GM19238 (cell line): Measurements from ENCODE around the gene PPP1R15A.
"Not testable (repeated sequence)": the region's sequence is repeated elsewhere in the genome, so short reads cannot be mapped to it uniquely, and the experiment has no call there.

ENCODE experiments used
- DNase-seq: peaks from one replicate; pipeline ENCODE4 v3.0.0; 2011; ENCODE audit warnings: low spot score; ENCODE audit not compliant: insufficient read length

Gene PPP1R15A

DNA sequence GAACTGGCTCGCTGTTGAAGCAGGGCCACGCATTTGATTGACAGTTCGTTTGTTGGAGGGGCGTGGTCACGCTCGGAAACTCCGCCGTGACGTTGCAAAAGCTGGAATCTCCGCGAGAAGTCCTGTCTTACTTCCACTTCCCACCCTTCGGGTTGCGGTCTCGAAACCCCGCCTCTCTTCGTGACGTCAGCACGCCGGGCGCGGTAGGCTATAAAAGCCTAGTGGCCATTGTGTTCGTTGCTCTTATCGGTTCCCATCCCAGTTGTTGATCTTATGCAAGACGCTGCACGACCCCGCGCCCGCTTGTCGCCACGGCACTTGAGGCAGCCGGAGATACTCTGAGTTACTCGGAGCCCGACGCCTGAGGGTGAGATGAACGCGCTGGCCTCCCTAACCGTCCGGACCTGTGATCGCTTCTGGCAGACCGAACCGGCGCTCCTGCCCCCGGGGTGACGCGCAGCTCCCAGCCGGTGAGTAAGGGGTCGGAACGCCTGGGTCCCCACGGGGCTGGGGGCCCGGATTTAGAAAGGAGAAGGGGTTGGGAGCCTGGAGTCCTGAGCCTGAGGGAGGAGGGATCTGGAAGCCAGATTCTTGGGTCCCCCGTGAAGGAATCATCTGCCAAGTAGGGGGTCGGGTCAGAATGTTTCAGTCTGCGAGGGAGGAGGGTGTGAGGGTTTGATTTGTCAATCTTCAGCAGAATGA lies at the start of gene PPP1R15A:
Gene PPP1R15A (plus strand): TSS at position 240 of the 702 bp plus-strand sequence. CDS start 813 bp downstream, outside the sequence.
- peak; percentile 92 for DNase-seq

DNA sequence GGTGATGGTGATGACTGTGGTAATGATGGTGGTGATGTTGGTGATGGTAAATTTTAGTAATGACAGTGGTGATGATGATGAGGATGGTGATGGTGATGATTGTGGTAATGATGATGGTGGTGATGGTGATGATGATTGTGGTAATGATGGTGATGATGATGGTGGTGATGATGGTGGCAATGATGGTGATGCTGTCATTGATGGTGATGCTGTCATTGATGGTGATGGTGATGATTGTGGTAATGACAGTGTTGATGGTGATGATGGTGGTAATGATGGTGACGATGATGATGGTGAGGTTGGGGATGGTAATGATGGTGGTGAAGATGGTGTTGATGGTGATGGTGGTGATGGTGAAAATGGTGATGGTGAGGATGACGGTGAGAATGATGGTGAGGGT lies 49.7 kb upstream of the PPP1R15A start:
- DNase-seq, result no peak

DNA sequence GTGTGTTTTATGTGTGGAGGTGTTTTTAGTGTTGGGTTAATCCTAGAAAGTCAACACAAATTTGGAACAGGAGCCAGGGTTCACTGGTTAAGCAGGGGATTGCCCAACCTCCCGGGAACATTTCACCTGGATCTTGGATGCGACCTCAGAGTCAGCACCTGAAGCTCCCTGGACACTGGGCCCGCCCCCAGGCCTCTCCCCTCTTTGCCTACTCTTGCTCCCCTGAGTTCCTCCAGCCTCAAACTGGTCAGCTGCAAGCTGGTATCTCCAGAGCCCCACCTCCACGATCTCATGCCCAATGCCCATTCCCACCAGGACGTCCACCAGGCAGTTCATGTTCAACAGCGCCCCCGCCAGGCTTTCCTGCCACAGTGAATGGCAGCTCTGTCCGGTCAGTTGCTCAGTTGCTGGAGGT lies 45.6 kb upstream of the PPP1R15A start:
- DNase-seq, result no peak

DNA sequence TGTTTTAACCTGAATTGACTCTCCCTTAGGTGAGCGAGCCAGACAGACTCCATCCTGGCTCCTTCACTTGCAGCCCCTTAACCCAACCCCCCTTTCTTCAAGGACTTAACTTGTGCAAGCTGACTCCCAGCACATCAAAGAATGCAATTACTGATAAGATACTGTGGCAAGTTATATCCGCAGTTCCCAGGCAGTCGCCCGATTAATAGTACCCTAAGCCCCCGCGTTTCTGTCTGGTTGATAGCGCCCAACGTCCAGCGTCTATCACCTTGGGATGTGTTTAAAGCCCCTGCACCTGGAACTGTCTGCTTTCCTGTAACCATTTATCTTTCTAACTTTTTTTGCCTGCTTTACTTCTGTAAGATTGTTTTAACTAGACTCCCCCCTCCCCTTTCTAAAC lies 42.1 kb upstream of the PPP1R15A start:
- no peak for DNase-seq

DNA sequence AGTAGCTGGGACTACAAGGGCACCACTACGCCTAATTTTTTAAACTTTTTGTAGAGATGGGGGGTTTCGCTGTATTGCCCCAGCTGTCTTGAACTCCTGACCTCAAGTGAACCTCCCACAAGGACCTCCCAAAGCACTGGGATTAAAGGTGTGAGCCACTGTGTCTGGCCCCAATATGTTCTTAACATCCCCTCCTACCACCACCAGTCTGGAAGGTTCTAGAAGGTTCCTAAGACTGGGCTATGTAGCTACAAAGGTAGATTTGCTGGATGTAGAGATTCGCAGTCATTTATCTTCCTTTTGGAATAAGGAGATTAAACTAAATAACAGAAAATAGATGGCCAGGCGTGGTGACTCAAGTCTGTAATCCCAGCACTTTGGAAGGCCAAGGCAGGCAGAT lies 41.3 kb upstream of the PPP1R15A start:
- no peak for DNase-seq

DNA sequence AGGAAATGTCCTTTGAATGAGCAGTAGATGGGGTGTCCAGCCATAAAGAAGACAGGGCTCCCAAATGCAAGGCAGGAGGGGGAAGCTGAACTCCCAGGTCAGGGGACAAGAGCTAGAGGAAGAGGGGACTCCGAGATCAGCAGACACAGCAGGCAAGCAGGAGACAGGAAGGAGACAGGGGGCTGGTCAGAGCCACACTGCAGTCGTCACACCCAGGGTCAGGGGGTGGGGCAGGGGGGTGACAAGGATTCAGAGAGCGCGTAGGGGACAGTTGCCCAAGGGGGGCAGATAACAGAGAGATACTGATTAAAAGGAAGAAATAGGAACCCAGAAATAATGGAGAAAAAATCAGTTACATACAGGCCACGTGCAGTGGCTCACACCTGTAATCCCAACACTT lies 39.2 kb upstream of the PPP1R15A start:
- no peak for DNase-seq

DNA sequence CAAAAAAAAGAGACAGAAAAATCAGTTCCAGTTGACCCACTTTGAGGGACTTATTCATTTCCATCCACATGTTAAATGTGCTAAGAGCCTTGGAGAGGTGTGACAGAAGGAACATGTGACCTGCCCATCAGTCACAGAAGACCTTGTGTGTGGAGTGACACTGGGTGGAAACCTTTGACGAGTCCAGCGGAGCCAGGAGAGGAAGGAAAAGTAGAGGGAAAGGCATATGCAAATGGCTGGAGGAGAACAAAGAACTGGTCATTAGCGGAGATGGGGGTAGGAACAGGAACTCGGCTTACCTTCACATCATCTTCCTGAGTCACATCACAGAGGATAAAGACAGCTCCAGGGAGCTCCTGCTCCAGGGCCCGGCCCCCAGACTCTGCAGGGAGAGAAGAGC lies 38.2 kb upstream of the PPP1R15A start:
- DNase-seq, result no peak

DNA sequence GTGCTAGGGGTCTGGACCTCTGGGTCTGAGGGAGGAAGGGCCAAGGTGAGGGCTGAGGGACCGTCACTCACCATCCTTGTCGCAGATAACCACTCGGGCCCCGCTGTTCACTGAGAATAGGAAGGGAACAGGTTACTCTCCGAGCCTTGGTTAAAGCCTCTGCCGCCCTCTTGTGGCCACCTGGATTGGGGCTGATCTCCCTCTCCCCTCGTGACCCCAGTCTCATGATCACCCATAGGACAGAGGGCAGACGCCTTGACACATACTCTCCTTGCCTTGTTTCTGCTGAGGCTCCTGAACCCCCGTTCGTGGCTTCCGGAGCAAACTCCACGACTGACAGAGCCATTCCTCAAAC lies 36.5 kb upstream of the PPP1R15A start:
- DNase-seq, result peak; percentile 84

DNA sequence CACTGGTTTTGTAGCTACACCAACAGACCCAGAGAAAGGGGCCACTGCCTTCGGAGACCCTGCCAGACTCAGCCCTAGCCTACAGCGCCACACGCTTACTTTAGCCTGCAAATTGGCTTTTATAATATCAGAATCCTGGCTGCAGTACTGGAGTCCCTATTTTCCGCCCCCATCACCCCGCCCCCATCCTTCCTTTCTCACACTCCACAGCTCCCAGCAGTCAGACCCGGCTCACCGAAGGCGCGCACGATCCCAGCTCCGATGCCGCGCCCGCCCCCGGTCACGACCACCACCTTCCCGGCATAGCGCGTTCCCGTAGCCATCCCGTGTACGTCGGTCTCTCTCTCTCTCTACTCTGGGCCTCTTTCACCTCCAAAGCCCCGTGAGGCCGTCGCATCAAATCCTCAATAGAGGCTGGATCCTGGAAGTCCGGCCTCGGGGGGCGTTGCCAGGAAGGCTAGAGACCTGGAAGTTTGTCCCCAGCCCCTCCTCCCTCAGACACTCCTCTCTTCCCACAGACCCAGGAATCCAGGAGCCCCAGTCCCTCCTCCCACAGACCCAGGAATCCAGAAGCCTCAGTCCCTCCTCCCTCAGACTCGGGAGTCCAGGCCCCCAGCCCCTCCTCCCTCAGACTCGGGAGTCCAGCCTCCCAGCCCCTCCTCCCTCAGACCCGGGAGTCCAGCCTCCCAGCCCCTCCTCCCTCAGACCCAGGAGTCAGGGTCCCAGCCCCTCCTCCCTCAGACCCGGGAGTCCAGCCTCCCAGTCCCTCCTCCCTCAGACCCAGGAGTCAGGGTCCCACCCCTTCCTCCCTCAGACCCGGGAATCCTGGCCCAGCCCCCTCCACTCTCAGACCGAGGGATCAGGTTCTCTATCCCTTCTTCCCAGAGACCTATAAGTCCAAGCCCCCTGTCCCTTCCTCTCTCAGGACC lies 35.9 kb upstream of the PPP1R15A start, which contains the start of gene HSD17B14:
Gene HSD17B14 (minus strand): TSS at position 403 of the 929 bp plus-strand sequence. CDS start 80 bp downstream, at position 323.
- no peak for DNase-seq

DNA sequence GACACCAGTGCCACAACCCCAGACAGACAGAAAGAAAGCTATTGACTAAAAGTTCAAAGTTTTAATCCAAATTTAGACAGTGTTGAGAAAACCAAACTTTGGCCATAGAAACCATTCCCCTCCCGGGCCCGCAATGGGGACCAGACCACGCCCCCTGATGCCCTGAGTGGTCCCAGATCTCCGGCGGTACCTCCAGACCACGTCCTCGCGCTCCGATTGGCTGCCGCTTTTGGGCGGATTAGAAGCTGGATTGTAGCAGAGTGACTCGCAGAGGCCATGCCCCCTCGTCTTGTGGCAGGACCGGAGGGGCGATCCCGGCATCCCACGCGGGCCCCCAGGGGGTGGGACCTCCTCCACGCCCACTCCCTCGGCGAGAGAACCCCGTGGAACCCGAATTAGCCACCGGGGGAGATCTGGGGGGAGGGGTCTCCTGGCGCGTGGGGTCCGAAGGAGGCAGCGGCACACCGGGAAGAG lies 35.1 kb upstream of the PPP1R15A start:
- peak; percentile 87 for DNase-seq

DNA sequence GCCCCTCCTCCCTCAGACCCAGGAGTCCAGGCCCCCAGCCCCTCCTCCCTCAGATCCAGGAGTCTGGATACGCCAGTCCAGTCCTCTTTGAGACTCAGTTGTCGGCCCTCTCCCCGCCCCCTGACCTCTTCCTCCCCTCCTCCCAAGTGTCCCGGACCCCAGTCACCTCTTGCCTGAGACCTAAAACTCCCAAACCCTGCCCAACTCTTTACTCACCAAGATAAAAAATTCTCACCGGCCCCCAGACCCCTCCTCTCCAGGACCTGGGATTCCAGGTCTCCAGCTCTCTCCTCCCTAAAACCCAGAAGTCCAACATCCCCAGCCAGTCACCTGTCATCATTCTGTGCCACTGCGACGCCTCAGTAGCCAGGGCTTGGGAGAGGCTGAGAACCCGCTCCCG lies 34.5 kb upstream of the PPP1R15A start:
- DNase-seq, result no peak

DNA sequence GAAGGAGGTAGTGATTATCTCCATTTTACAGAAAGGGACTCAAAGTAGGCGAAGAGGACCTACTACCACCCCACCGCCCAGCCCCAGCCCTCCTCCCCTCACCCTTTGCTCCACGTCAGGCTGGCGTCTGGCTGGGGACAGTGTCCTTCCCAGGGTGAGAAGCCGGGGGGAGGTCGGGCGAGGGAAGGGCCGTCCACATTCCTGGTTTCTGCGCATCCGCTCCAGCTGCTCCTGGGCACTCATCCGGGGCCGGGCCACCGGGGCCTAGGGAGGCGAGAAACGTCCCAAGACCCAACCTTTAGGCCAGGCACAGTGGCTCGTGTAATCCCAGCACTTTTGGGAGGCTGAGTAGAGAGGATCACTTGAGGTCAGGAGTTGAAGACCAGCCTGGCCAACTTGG lies 31.2 kb upstream of the PPP1R15A start:
- no peak for DNase-seq

DNA sequence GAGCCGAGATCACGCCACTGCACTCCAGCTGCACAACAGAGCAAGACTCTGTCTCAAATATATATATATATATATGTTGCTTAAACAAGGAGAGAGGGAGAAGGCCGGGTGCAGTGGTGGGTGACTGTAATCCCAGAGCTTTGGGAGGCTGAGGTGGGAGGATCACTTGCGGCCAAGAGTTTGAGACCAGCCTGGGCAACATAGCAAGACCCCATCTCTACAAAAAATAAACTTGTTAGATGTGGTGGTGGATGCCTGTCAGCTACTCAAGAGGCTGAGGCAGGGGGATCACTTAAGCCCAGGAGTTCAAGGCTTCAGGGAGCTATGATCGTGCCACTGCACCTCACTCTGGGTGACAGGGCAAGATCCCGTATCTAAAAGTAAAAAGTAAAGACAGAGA lies 30.6 kb upstream of the PPP1R15A start:
- no peak for DNase-seq

DNA sequence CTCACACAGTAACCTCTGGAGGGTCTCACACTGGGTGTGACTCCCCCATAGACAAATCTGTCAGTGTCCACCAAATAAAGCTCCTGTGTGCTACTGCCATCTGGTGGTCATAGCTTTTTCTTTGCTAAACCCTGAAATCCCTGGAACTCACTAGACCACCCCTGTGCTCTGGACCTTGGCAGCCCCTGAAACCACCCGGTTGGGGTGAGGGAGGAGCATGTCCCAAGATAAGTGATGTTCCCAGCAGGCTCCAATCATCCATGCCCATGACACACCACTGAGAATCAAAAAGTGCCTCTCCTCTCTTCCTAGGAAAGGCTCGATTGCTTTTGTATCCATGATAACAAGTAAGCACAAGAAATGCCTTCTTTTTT lies 29.4 kb upstream of the PPP1R15A start:
- DNase-seq, result no peak

DNA sequence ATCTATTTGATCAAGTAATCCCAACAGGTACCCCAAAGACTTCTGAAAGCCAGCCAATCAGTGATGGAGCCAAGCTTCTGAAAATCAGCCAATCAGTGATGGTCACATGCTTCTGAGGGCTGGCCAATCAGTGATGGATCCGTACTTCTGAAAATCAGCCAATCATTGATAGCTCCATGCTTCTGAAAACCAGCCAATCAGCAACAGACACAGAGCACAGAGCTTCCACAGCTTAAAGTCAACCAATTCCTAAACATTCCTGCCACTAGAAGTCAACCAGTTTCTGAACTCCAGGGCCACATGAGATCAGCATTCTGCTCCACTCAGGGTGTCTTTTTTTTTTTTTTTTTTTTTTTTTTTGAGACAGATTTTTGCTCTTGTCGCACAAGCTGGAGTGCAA lies 27.7 kb upstream of the PPP1R15A start:
- DNase-seq, result no peak

DNA sequence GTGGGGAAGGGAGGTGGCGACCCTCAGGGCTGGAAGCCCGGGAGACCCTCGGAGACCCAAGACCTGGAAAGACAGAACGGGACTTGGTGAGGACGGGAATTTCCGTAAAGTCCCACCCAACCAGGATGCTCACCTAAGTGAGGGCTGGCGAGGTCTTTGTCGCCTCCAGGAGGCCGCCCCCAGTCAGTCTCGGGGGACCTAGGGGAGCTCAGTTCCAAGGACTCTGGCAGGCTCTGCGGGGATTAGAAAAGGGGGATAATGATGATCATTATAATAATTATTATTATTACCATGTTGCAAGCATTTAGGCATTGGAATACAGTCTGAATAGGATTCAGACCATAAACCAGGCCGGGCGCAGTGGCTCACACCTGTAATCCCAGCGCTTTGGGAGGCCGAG lies 26.8 kb upstream of the PPP1R15A start:
- no peak for DNase-seq

DNA sequence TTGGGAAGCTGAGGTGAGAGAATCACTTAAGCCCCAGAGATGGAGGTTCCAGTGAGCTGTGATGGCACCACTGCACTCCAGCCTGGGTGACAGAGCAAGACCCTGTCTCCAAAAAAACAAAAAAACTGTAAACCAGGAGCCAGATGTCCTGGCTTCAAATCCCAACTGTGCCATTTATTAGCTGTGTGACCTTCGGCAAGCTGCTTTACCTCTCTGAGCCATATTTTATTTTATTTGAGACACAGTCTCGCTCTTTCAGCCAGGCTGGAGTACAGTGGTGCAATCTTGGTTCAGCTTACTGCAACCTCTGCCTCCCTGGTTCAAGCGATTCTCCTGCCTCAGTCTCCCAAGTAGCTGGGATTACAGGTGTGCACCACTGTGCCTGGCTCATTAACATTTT lies 25.6 kb upstream of the PPP1R15A start:
- DNase-seq, result not testable (repeated sequence)

DNA sequence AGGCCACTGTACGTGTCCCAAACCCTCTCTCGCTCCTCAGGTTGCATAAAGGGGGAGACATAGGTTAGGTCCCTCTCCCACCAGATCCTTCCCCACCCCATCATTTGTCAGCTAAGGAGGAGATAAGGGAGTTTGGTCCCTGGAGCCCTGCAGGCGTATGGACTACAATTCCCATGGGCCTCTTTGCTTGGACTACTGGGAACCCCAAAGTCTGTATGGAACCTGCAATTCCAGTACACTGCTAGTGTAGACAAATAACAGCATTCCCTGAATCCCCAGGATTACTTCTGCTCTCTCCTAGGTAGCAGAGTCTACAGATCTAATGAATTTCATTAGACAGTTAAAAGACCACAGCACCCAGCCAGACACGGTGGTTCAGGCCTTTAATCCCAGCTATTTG lies 19.9 kb upstream of the PPP1R15A start:
- no peak for DNase-seq

DNA sequence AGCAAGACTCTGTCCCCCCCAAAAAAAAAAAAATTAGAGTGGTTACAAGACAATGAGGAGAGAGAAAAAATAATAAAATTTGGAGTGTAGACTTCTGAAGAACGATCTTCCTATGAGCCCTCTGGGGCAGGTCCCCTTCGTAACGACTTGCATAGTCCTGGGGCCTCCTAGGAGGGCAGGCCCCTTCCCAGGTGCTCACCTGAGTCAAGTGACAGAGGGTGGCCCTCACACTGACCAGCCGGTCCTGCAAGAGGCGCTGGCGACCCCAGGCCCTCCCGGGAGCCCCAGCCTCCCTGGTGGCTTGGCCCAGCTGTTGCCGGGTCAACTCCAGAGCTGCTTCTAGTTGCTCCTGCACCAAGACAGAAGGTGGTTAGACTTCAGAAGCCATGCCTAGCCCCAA lies 18.7 kb upstream of the PPP1R15A start:
- no peak for DNase-seq

DNA sequence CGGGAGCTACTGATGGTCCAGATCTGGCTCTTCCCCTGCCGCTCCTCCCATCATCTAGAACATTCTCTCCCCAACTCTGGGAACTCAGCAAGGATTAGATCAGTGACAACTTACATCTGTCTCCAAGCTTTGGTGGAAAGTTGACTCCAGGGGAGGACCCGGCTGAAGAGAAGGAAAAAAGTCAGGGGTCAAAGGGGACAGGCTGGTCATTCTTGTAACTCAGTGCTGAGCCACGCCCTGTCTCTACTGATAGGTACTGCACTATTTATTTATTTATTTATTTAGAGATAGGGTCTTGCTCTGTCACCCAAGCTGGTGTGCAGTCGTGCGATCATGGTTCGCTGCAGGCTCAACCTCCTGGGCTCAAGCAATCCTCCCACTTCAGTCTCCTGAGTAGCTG lies 18.1 kb upstream of the PPP1R15A start:
- no peak for DNase-seq

DNA sequence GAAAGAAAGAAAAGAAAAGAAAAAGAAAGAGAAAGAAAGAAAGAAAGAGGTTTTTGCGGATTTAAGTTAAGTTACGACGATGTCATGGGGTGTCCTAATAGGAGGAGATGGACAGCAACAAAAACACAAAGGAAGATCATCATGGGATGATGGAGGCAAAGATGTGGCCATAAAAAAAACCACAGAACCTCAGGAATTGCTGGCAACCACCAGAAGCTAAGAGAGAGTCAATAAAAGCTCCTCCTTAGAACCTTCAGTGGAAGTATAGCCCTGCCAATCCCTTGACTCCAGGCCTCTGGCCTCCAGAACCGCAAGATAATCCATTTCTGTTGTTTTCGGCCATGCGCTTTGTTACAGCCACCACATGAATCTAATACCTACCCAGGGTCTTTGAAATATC lies 15.3 kb upstream of the PPP1R15A start:
- no peak for DNase-seq

DNA sequence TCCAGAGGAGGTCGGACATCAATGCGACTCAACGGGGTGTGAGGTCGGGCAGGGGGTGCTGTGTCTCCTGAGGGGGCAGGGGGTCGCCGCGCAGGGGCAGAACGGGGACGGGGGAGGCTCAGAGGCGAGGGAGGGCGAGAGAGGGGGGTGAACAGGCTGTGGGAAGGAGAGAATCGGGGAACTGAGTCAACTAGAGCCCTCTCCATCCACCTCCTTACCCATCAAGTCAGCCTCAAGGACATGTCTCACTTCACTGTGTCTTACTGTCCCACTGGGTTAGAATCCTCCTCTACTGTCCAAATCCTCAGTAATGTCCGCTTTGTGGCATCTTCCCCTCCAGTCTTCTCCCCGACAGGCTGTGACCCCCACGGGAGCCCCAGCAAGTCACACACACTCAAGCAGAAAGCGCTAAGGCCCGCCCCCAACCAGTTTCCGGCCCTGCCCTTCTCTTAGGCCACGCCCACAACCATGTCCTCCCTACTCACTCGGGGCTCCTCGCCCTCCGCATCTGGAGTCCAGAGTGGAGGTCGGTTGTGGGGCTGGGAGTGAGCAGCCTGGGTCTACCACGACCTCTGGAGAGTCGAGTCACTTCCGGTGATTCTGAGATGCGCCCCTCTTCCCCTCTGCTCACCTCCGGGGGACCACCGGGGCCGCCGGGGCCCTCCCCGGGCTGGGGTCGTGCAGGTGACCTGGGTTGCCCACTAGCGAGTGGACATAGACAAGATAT lies 13.1 kb upstream of the PPP1R15A start:
- peak; percentile 71 for DNase-seq
